Measurements from ENCODE around the gene CYP2C9. TPM values are rescaled to one million over a fixed set of nuclear protein-coding genes. Genes with fewer than 3 reads are reported as not detected.
"Not testable (repeated sequence)": the region's sequence is repeated elsewhere in the genome, so short reads cannot be mapped to it uniquely, and the experiment has no call there.

Gene CYP2C9
- total and polyA plus RNA-seq, 2 experiments from 2014 or later, result 0.15 TPM; not detected in 1

DNA sequence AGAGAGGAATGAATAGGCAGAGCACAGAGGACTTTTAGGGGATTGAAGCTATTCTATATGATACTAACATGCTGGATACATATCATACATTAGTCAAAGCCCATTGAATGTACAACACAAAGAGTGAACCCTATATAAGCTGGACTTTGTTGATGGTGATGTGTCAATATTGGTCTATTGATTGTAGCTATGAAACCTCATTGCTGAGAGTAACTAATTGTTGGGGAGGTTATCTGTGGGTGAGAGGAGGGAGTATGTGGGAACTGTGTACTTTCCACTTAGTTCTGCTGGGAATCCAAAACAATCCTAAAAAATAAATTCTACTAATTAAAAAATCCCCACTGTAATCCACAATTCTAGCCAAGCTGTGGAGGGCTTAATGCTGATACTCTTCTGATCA is 22.0 kb upstream of the CYP2C9 start:
- Histone ChIP-seq H3K36me3 (no peaks in the 10 kb centered on the region), H3K9me3 (ENCODE audit: low read depth) (no peaks in the 10 kb centered on the region), H3K4me1 (ENCODE audit: low read depth) (no peaks in the 10 kb centered on the region), H3K27me3 (no peaks in the 10 kb centered on the region), H3K4me3 (no peak overlapping the region), H3K27ac (no peak overlapping the region)
- TF ChIP-seq, protein P1, sequence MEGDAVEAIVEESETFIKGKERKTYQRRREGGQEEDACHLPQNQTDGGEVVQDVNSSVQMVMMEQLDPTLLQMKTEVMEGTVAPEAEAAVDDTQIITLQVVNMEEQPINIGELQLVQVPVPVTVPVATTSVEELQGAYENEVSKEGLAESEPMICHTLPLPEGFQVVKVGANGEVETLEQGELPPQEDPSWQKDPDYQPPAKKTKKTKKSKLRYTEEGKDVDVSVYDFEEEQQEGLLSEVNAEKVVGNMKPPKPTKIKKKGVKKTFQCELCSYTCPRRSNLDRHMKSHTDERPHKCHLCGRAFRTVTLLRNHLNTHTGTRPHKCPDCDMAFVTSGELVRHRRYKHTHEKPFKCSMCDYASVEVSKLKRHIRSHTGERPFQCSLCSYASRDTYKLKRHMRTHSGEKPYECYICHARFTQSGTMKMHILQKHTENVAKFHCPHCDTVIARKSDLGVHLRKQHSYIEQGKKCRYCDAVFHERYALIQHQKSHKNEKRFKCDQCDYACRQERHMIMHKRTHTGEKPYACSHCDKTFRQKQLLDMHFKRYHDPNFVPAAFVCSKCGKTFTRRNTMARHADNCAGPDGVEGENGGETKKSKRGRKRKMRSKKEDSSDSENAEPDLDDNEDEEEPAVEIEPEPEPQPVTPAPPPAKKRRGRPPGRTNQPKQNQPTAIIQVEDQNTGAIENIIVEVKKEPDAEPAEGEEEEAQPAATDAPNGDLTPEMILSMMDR (IDR thresholded peaks at IDR 0.05; ENCODE audit: low read depth, low read length), result no peak
- no peak for DNase-seq (ENCODE audit: low read depth in 1 of 2, low spot score in 1 of 2)

DNA sequence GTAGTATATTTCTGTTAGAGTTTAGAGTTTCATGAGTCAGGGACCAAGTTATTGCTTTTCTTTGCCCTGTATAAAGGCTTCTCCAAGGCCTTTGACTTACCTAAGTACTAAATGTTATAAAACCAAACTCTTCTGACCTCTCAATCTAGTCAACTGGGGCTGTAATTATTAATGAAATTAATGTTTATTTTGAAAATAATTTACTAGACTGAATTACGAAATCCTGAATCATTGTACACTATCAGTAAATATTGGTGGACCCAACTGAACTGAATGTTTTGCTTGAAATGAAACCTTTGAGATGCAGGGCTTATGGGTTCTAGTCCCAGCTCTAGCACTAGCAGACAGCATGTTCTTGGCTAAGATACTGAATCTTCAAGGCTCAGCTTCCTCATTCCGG is 1.7 kb upstream of the CYP2C9 start:
- TF ChIP-seq, protein P1 (IDR thresholded peaks at IDR 0.05; ENCODE audit: low read depth, low read length), result no peak
- Histone ChIP-seq H3K4me1 (ENCODE audit: low read depth) (no peaks in the 10 kb centered on the region), H3K27me3 (no peaks in the 10 kb centered on the region), H3K27ac (no peak overlapping the region), H3K9me3 (ENCODE audit: low read depth) (no peaks in the 10 kb centered on the region), H3K36me3 (no peaks in the 10 kb centered on the region), H3K4me3 (no peak overlapping the region)
- DNase-seq (ENCODE audit: low read depth in 1 of 2, low spot score in 1 of 2), result no peak

DNA sequence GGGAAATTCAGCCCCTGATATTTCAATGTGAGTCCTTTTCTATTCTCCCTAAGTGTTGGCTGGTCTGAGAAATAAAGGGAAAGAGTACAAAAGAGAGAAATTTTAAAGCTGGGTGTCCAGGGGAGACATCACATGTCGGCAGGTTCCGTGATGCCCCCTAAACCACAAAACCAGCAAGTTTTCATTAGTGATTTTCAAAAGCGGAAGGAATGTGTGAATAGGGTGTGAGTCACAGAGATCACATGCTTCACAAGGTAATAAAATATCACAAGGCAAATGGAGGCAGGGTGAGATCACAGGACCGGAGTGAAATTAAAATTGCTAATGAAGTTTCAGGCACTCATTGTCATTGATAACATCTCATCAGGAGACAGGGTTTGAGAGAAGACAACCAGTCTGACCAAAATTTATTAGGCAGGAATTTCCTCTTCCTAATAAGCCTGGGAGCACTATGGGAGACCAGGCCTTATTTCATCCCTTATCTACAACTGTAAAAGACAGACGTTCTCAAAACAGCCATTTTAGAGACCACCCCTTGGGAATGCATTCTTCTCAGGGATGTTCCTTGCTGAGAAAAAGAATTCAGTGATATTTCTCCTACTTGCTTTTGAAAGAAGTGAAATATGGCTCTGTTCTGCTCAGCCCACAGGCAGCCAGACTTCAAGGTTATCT is 5.1 kb downstream of the CYP2C9 start:
- not testable (repeated sequence) for H3K4me3 ChIP-seq; H3K9me3 ChIP-seq (ENCODE audit: low read depth); H3K4me1 ChIP-seq (ENCODE audit: low read depth)

DNA sequence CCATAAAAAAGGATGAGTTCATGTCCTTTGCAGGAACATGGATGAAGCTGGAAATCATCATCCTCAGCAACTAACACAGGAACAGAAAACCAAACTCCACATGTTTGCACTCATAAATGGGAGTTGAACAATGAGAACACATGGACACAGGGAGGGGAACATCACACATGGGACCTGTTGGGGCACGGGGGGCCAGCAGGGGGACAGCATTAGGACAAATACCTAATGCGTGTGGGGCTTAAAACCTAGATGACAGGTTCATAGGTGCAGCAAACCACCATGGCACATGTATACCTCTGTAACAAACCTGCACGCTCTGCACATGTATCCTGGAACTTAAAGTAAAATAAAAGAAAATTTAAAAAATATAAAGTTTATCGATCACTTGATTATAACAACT is 7.7 kb downstream of the CYP2C9 start:
- not testable (repeated sequence) for H3K36me3 ChIP-seq; DNase-seq (ENCODE audit: low read depth in 1 of 2, low spot score in 1 of 2); H3K27ac ChIP-seq; H3K4me1 ChIP-seq (ENCODE audit: low read depth); H3K27me3 ChIP-seq; H3K9me3 ChIP-seq (ENCODE audit: low read depth); H3K4me3 ChIP-seq

More for the DNA sequence above, 5.1 kb downstream of the CYP2C9 start:
- H3K27ac ChIP-seq; H3K27me3 ChIP-seq; DNase-seq (ENCODE audit: low read depth in 1 of 2, low spot score in 1 of 2); H3K36me3 ChIP-seq: not testable (repeated sequence)

DNA sequence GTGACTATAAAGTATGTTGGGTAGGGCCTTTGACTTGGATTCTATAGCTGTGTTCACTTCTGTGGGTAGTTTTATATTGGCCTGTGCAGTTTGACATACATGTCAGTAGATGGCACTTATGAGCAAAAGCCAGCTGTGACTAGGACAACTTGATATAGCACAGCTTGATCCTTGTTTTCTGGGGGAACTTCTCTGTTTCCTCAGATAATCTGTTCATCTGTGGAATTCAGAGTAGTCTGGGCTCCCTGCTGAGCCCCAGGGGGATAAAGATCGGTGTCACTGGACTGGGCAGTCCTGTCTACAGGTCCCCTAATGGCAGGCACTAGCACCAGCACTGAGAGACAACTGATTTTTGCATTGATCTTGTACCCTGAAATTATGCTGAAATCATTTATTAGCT is 25.4 kb downstream of the CYP2C9 start:
- H3K9me3 ChIP-seq (ENCODE audit: low read depth), result no peaks in the 10 kb centered on the region
- H3K36me3 ChIP-seq, result no peaks in the 10 kb centered on the region
- TF ChIP-seq, protein P1 (IDR thresholded peaks at IDR 0.05; ENCODE audit: low read depth, low read length), result peak; percentile 53
- no peak overlapping the region for H3K27ac ChIP-seq
- H3K4me3 ChIP-seq, result no peak overlapping the region
- peak; percentile 28 to 64 for DNase-seq (ENCODE audit: low read depth in 1 of 2, low spot score in 1 of 2)
- H3K4me1 ChIP-seq (ENCODE audit: low read depth), result no peaks in the 10 kb centered on the region
- no peaks in the 10 kb centered on the region for H3K27me3 ChIP-seq

DNA sequence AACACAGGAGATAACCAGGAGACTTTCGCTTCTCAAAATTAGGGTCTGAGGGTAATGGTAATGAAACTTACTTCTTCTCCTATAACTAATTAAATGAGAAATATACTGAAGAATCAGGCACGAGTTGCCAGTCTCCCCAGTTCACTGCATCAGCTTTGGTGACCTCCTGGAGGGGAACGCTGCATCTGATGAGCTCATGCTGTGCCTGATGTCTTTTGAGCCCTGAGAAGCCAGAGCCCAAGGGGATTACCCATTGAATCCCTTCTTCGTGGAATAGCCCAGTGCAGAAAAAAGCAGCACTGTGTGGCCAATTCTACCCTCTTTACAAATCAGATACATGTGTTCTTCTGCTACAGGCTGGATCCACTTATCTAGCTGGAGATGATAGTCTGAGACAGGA is 45.1 kb downstream of the CYP2C9 start:
- Histone ChIP-seq H3K27me3 (no peaks in the 10 kb centered on the region), H3K36me3 (no peaks in the 10 kb centered on the region), H3K4me1 (ENCODE audit: low read depth) (no peaks in the 10 kb centered on the region), H3K27ac (no peak overlapping the region), H3K9me3 (ENCODE audit: low read depth) (no peaks in the 10 kb centered on the region), H3K4me3 (no peak overlapping the region)
- DNase-seq (ENCODE audit: low read depth in 1 of 2, low spot score in 1 of 2), result no peak
- TF ChIP-seq, protein P1 (IDR thresholded peaks at IDR 0.05; ENCODE audit: low read depth, low read length), result no peak

All from cardiac muscle cell (in vitro differentiated cells and primary cell).